Measurements from ENCODE around the gene HMGN2.

HMGN2 gene

DNA sequence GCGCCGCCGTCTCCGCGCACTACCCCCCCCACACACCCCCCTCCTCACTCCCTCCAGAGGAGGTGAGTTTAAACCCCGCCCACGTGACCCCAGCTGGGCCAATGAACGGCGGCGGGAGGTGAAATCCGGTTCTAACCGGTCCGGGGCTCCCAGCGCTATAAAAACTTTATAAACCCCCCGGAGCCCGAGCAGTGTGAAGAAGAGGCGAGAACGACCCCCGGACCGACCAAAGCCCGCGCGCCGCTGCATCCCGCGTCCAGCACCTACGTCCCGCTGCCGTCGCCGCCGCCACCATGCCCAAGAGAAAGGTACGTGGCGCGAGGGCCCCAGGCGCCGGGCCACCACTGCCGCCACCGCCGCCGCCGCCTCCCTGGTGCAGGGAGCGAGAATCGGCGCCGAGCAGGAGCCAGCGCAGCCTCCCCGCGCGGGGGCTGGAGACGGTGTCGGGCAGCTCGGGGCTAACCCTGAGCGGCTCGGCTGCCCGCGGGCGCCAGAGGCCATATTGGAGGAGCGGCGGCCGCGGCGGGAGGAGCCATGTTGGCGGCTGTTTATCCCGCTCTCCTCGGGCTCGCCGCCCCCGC, at the start of gene HMGN2:
HMGN2 (plus strand) TSS at position 121 of the 581 bp plus-strand sequence; CDS start at position 294, 173 bp downstream.
- peak; percentile 90 for DNase-seq

GRCh38 chr1:26429721-26430120, 42.5 kb upstream of the HMGN2 start:
- DNase-seq: no peak

DNA sequence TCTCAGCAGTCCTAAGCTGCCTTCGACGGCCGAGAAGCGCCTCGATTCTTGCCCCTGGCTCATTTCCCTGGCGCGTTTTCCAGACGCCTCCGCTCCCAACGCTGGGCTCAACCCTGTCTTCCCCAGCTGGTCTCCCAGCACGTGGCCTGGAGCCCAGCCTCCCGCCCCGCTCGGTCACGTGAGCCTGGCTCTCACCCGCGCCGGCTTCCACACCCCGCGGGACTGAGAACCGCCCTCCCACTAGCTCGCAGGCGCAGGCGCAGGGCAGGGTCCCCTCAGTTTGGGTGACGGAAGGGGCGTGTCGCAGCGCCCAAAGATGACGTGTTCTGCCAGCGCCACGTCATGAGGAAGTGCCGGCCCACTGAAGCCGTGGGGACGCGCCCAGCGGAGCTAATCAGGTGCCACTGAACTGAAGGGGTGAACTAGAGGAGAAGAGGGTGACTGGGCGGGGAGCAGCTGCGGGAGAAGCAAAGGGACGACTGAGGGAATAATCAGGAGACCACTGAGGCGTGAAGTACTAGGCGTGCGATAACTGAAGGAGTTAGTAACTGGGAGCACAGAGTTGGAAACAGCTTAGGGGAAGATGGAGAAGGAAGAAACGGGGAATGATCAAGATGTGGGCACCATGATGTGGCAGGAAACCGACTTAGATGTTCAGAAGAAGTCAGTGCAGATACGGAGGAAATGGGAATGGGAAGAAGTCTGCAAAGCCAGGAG, 40.1 kb upstream of the HMGN2 start, which contains the start of gene DHDDS:
DHDDS (plus strand) TSS at position 343 of the 717 bp plus-strand sequence. CDS start 625 bp downstream, outside the sequence.
- peak; percentile 98 for DNase-seq

DNA sequence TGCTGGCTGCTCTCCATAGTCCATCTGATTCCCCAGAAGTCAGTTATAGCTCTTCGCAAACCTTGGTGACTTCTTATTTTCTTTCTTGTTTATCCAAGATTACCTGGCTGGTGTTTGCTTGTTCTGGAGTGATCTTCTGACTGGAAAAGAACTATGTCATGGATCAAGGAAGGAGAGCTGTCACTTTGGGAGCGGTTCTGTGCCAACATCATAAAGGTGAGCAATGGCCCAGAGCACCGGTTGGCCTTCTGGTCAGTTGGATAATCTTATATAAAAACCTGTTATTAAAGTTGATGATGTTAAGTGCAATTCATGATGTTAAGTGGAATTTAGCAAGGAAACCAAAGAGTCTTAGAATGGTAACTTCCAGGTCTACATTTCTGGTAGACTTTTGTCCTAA, 39.4 kb upstream of the HMGN2 start:
- DNase-seq: no peak

DNA sequence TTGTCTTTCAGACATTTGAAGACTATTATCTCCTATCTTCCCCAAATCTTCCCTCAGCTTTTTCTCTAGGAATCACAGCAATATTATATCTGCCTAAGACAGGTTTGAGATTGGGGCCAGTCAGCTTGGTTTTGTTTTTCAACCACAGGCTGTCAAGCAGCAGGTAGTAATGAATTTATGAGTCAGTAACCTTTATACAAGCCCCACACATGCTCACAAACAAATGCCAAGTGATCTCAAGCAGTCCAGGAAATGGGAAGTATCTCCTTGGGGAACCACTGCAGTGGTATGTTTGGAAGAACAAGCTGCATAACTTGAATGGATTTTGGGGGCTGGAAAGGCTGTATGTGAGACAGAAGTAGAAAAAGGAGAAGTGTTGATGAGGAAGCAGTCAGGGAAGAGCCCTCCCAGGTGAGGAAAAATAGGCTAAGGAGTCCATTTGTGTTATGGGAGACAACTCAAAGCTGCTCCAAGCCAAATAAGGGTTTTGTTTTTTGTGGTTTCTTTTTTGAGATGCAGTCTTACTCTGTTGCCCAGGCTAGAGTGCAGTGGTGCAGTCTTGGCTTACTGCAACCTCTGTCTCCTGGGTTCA, 38.0 kb upstream of the HMGN2 start:
- DNase-seq: no peak

GRCh38 chr1:26438041-26438440, 34.2 kb upstream of the HMGN2 start:
- no peak for DNase-seq

DNA sequence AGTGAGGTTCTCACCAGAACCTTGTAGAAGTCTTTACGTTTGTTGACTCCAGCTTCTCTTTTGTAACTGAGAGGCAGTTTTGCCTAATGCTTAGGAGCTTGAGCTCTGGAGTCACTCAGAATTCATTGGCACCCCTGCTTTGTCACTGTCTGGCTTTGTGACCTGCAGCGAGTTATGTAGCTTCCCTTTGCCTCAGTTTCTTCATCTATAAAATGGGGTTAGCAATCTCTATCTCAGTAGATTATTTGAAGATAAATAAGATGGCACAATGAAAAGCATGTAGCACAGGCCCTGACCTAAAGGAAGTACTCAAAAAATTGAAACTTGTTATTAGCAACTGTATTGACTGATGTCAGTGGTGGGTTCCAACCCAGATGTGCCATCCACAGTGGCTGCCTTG, 32.0 kb upstream of the HMGN2 start:
- DNase-seq: no peak

GRCh38 chr1:26449868-26450267, 22.4 kb upstream of the HMGN2 start:
- DNase-seq: no peak

GRCh38 chr1:26450908-26451307, 21.3 kb upstream of the HMGN2 start:
- DNase-seq: no peak

- no peak for DNase-seq
Measured at GRCh38 chr1:26452459-26453183, 19.6 kb upstream of the HMGN2 start.

DNA sequence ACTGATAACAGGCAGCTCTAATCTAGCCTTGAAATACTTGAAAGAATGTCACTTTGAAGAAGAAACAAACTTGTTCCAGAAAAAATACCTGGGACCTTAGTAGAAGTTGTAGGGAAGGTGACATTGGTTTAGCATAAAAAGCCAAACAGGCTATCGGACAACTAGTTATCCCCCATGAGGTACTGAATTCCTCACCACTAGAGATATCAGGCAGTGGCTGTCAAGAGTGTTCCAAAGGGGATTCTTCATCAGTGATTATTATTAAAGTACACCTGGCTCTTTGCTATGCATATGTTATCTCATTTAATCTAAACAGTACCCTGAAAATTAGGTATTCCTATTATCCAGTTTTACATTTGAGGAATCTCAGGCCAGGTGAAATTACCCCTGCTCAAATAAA, 13.1 kb upstream of the HMGN2 start:
- DNase-seq: no peak

DNA sequence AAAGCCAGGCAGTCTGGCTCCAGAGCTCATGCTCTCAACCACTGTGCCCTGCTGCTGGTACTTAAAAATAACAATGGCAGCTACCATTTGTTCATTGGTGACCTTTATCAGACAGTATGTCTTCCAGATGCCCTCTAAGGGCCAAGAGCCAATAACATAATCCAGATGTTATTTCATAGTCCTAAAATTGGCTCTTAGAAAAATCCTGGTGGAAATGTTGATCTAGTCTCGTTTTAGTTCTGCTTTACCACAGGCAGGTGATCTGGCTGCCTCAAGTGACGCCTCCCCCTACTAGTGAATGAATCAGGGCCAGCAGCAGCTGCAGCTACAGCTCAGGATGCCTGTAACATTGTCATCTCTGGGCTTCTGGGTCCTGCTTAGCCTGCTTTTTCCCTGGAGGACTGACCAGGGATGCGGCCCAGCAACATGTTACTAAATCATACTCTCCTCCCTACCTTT, 12.6 kb upstream of the HMGN2 start:
- DNase-seq: no peak

GRCh38 chr1:26468911-26469310, 3.3 kb upstream of the HMGN2 start:
- DNase-seq: no peak

GRCh38 chr1:26469558-26469957, 2.7 kb upstream of the HMGN2 start:
- no peak for DNase-seq

DNA sequence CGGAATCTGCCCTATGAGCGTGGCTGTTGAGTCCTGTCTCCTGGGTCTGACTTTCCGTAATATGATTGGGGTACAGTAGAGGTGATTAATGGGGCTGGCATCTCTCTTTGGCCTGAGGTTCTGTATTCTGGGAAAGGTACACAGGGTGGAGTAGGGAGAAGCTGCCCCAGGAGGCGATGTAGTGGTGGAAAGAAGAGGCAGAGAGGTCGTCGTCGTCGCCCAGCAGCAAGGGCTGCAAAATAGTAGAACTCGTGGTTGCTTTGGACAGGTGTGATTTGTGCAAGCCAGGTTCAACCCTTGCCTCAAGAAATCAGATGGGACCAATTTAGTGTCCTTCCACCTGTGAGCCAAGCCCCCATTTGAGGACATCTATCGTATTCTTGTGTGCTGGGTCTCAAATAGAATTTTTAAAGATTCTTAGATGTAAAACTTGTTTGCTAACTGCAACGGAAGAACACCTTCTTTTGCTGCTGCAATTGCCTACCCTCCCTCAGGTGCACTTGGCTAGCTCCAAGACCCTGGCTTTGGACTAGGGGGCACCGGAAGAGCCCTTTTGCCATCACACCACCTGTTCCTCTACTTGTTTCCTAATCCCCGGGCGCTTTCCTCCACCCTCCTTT, 1.3 kb upstream of the HMGN2 start:
- no peak for DNase-seq

GRCh38 chr1:26471498-26472319, 531 bp upstream of the HMGN2 start:
- DNase-seq: peak; percentile 33

- DNase-seq: peak; percentile 96
Measured at GRCh38 chr1:26472901-26473845, 933 bp downstream of the HMGN2 start.

DNA sequence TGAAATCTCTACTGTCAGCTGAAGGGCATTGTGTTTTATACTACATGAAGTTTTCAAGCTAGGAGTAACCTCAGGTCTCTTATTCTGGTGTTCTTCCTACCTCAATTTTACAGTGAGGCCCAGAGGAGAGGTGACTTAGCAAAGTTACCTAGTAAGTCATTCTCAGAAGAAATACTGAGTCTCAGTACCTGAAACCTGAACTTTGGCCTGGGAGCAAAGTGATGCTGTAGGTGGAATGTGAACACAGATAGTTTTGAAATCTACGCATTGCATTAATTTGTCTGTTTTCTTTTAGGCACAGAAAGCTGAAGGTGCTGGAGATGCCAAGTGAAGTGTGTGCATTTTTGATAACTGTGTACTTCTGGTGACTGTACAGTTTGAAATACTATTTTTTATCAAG, 2.6 kb downstream of the HMGN2 start:
- DNase-seq: no peak

DNA sequence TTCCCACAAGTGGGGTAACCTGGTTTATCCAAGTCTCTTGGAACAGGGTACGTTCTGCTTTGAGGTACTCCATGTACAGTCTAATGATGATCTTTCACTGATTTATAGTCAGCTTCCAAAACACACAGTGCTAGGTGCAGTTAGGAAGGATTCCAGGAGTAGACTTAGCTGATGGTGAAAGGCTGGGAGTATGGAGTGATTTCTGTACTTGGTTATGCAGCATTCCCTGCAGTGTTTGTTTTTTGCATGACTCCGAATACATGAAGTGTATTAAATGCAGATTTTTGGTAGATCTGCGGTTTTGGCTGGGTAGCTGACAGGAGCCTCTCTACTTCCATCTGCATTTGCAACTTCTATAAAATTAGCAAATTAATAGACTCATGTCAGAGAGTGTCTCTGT, 3.7 kb downstream of the HMGN2 start:
- no peak for DNase-seq

- DNase-seq: no peak
Measured at GRCh38 chr1:26476958-26477357, 4.7 kb downstream of the HMGN2 start.
